Nephron progenitor cell (in vitro differentiated cells): ENCODE results near the gene MYT1.

Experiments
- DNase-seq: peaks from one replicate; pipeline ENCODE4 v3.0.0; 2021
- H3K27ac Mint-ChIP-seq: 2 replicates; pipeline ENCODE4 v1.8.0; 2021; ENCODE audit warnings: mild to moderate bottlenecking, moderate library complexity, mixed read lengths
- H3K27me3 Mint-ChIP-seq: 2 replicates; pipeline ENCODE4 v1.8.0; 2021; ENCODE audit warnings: mild to moderate bottlenecking, low read depth, mixed read lengths; ENCODE audit not compliant: poor library complexity
- H3K36me3 Mint-ChIP-seq: 2 replicates; pipeline ENCODE4 v1.8.0; 2021; ENCODE audit warnings: low read depth, mixed read lengths
- H3K4me1 Mint-ChIP-seq: 2 replicates; pipeline ENCODE4 v1.8.0; 2021; ENCODE audit warnings: mixed read lengths
- H3K4me3 Mint-ChIP-seq: 2 replicates; pipeline ENCODE4 v1.8.0; 2021; ENCODE audit warnings: mild to moderate bottlenecking, moderate library complexity, mixed read lengths
- H3K9me3 Mint-ChIP-seq: 2 replicates; pipeline ENCODE4 v1.8.0; 2021; ENCODE audit warnings: mild to moderate bottlenecking, moderate library complexity, mixed read lengths
- TF ChIP-seq, protein P1 (sequence below): fragments of 200-600 bp; sonication (generic); IDR thresholded peaks from 2 replicates; pipeline ENCODE4 v1.5.0; 2021; ENCODE audit warnings: antibody characterized with exemption

MYT1 gene

DNA sequence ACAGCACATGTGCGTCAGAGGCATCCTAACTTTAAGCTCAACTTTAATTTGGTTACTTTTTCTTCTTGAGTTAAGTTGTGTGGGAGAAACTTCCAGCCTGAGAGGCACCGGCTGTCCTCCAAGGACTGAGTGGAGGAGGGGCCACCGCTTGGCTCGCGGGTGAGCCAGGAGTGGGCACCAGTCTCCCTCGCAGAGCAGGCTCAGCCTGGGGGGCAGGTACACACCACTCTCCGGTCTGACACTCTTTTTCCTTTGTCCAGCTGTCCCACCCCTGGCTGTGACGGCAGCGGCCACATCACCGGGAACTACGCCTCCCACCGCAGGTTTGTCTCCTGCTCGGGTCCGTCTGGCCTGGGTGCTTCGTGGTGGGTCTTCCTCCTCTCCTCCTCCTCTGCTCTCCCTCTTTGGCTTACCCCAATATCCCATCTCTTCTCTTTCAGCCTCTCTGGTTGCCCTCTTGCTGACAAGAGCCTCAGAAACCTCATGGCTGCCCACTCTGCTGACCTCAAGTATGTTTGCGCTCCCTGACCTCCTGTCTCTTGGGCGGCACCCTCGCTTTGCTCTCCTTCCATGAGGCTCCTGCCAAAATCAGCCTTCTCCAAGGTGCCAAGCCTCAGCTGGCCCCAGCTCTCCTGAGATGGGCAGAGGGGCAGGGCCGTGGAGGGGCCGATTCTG lies 58.7 kb downstream of the MYT1 start:
- Mint-ChIP-seq H3K4me3 (no peak overlapping the region), H3K36me3 (no peaks in the 10 kb centered on the region), H3K9me3 (no peaks in the 10 kb centered on the region), H3K27me3 (peaks cover 15% of the 10 kb centered on the region), H3K27ac (no peak overlapping the region), H3K4me1 (peaks cover 62% of the 10 kb centered on the region)
- no peak for DNase-seq
- TF ChIP-seq, protein P1, sequence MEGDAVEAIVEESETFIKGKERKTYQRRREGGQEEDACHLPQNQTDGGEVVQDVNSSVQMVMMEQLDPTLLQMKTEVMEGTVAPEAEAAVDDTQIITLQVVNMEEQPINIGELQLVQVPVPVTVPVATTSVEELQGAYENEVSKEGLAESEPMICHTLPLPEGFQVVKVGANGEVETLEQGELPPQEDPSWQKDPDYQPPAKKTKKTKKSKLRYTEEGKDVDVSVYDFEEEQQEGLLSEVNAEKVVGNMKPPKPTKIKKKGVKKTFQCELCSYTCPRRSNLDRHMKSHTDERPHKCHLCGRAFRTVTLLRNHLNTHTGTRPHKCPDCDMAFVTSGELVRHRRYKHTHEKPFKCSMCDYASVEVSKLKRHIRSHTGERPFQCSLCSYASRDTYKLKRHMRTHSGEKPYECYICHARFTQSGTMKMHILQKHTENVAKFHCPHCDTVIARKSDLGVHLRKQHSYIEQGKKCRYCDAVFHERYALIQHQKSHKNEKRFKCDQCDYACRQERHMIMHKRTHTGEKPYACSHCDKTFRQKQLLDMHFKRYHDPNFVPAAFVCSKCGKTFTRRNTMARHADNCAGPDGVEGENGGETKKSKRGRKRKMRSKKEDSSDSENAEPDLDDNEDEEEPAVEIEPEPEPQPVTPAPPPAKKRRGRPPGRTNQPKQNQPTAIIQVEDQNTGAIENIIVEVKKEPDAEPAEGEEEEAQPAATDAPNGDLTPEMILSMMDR = no peak

DNA sequence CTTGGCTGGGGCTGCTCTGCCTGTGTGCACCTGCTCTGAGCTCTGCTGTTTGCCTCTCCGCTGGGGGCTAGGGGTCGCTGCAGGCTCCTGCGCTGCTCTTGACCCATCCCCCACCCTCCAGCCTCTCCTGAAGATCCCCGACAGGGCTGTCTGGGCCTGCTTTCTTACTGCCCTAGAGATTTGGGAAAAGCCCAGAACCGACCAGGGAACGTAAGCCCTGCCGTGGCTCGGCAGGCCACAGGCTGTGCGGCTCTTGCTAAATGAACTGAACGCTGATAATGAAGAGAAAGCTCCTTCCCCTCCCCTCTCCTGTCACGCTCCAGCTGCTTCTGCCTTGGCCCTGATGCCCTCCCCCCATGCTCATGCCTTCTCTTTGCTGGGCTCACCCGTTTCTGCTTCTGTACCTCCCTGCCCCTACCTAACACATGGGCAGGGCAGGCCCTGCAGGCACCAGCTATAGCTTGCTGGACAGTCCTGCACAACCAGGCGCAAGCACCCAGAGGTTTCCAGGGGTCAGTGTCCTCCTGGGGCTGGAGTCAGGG lies 59.3 kb downstream of the MYT1 start:
- TF ChIP-seq, protein P1 = peak; percentile 60
- Mint-ChIP-seq H3K4me3 (no peak overlapping the region), H3K27me3 (peaks cover 14% of the 10 kb centered on the region), H3K27ac (no peak overlapping the region), H3K36me3 (no peaks in the 10 kb centered on the region), H3K9me3 (no peaks in the 10 kb centered on the region), H3K4me1 (peaks cover 67% of the 10 kb centered on the region)
- DNase-seq = peak; percentile 80

DNA sequence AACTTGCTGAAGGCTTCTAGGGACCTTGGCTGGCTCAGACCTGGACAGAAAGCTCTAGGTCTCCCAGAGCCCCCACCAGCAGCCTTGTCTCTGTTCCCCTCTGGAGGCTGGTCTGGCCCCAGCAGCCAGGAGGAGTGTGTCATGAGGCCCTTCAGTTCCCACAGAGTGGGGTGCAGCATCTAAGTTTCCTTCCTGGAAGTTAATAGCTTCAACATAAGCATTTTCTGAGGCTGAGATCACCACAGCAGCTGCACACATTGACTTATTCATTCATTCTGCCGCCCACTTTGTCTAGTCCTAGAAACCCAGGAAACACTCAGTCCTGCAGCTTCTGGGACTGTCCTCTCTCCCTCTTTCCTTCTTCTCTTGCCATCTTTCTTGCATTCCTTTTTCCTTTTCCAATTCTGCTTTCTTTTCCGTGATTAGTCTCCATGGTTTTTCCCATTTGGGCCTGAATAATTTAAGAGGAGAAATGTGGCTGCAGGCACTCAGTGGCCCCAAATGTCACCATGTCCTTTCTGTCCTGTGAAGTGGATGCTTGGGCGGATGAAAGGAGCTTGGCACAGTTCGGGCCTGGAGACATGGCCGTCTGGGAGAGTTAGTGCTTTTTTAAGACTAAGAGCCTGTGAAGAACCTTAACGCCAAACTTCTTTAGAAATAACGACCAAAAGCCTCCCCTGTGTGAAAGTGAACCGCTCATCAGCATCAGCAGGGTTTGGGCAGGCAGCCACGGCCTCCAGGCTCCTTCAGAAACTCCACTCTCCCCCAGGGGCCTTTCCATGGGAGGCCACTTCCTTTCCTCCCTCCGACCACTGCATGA lies 60.3 kb downstream of the MYT1 start:
- DNase-seq = no peak
- Mint-ChIP-seq H3K27me3 (peaks cover 8% of the 10 kb centered on the region), H3K4me3 (no peak overlapping the region), H3K27ac (no peak overlapping the region), H3K4me1 (peaks cover 67% of the 10 kb centered on the region), H3K36me3 (no peaks in the 10 kb centered on the region), H3K9me3 (no peaks in the 10 kb centered on the region)
- TF ChIP-seq, protein P1 = no peak

DNA sequence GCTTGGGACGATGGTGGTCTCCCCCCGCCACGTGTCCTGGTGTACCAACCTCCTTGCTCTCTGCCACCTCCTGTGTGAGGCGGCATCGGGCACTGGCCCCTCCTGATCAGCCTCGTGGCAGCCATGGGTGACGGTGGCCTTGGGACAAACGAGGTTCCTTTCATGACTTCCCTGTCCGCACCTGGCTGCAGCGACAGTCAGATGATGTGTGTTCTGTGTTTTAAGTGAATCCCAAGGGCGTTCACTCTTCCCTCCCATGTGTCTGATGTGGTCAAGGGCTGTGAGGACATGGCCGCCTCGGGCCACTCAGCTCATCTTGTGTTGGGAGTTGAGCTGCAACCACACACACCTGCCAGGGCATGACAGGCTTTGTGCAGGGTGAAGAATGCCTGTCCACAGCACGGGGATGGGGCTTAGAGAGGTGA lies 60.9 kb downstream of the MYT1 start:
- Mint-ChIP-seq H3K27ac (no peak overlapping the region), H3K4me1 (peaks cover 69% of the 10 kb centered on the region), H3K9me3 (no peaks in the 10 kb centered on the region), H3K27me3 (peaks cover 8% of the 10 kb centered on the region), H3K36me3 (no peaks in the 10 kb centered on the region), H3K4me3 (no peak overlapping the region)
- no peak for DNase-seq
- TF ChIP-seq, protein P1 = no peak

DNA sequence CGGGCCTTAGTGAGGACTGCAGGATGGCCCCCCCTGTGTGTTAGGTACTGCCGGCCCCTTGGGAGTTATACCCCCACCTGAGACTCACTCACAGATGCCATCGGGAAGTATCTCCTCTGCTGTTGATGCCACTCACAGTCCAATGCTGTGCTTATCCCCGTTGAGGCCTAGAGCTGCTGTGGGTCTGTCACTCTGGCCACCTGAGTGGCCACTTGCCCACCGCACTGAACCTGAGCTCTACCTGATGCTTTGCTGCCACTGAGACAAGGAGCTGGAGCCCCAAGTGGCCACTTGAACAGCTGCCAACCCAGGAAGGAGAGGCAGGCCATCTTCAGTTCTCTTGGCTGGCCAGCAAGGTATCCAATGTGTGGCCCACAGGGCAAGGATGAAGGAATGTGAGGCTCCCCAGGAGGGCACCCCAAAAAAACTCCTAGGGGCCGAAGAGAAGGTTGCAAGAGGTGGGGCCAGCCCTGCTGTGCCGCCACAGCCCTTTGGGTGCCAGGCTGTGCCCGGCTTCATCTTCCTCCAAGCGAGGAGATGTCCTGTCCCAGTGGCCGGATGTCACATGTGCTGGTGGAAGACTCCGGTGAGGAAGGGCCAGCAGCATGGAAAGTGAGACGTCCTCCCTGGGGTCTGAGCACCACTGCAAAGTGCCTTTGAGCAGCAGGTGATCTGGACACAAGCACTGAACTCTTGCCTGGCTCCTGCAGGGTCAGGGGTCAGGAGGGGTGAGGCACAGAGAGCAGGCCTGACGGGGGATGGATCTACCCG lies 61.8 kb downstream of the MYT1 start:
- H3K4me3 Mint-ChIP-seq = peak overlapping the region; percentile 18
- H3K4me1 Mint-ChIP-seq = peaks cover 71% of the 10 kb centered on the region
- H3K27ac Mint-ChIP-seq = peak overlapping the region; percentile 79
- H3K36me3 Mint-ChIP-seq = no peaks in the 10 kb centered on the region
- H3K9me3 Mint-ChIP-seq = no peaks in the 10 kb centered on the region
- TF ChIP-seq, protein P1 = no peak
- DNase-seq = no peak
- H3K27me3 Mint-ChIP-seq = peaks cover 8% of the 10 kb centered on the region
